CD14-positive monocyte (primary cell): ENCODE results near the gene BCL2L15. TPM values are rescaled to one million over a fixed set of nuclear protein-coding genes. Genes with fewer than 3 reads are reported as not detected.
A peak's percentile ranks its signal among the peaks of the same experiment; 100 is the strongest.
"Not testable (repeated sequence)": the region's sequence is repeated elsewhere in the genome, so short reads cannot be mapped to it uniquely, and the experiment has no call there.

ENCODE experiments used
- DNase-seq, 3 donors: peaks; one replicate each; pipeline ENCODE4 v3.0.0-alpha.2; 2011 to 2022
- H2AFZ ChIP-seq: 2 replicates; pipeline ENCODE4 v1.6.0; 2012; ENCODE audit warnings: mild to moderate bottlenecking, low read depth, low read length, inconsistent platforms; ENCODE audit not compliant: insufficient read depth, poor library complexity, severe bottlenecking
- H3K27ac ChIP-seq, 2 donors: 1 replicate in 1 of 2; 2 replicates in 1 of 2; pipeline ENCODE4 v1.5.1; 2012 to 2013; ENCODE audit warnings: low read length in 2 of 2, control low read depth in 1 of 2, inconsistent platforms in 1 of 2, low read depth in 1 of 2, mild to moderate bottlenecking in 1 of 2
- H3K27me3 ChIP-seq, 2 donors: one replicate each; pipeline versions ENCODE4 v1.6.0 to v1.6.1; 2011 to 2013; ENCODE audit warnings: low read length in 2 of 2; ENCODE audit not compliant: control insufficient read depth in 2 of 2, insufficient read depth in 2 of 2
- H3K36me3 ChIP-seq, 2 donors: replicated peaks in 1 of 2; 1 replicate in 1 of 2; 2 replicates in 1 of 2; pipeline versions ENCODE4 v1.5.1 to v1.6.1; 2012 to 2013; ENCODE audit warnings: low read length in 2 of 2, control low read depth in 1 of 2, inconsistent platforms in 1 of 2, mild to moderate bottlenecking in 1 of 2; ENCODE audit not compliant: insufficient read depth in 2 of 2, control insufficient read depth in 1 of 2
- H3K4me1 ChIP-seq, 2 donors: 1 replicate in 1 of 2; 2 replicates in 1 of 2; pipeline versions ENCODE4 v1.5.1 to v1.6.1; 2012 to 2013; ENCODE audit warnings: low read length in 2 of 2, control low read depth in 1 of 2, inconsistent platforms in 1 of 2, mild to moderate bottlenecking in 1 of 2, moderate library complexity in 1 of 2; ENCODE audit not compliant: insufficient read depth in 2 of 2, control insufficient read depth in 1 of 2
- H3K4me2 ChIP-seq: replicated peaks from 2 replicates; pipeline ENCODE3; 2012; ENCODE audit warnings: low read length, moderate library complexity, mild to moderate bottlenecking; ENCODE audit not compliant: poor library complexity, severe bottlenecking; ENCODE audit errors: extremely low read depth
- H3K4me3 ChIP-seq, 3 experiments: fragments of 200-600 bp in 1 of 3; sonication (generic) in 1 of 3; replicated peaks in 1 of 3; 1 replicate in 2 of 3; 2 replicates in 1 of 3; pipeline ENCODE4 v1.5.1; 2011 to 2013; ENCODE audit warnings: low read length in 3 of 3, mild to moderate bottlenecking in 3 of 3, control low read depth in 2 of 3, low read depth in 2 of 3, inconsistent platforms in 1 of 3, moderate library complexity in 1 of 3
- H3K79me2 ChIP-seq: 2 replicates; pipeline ENCODE4 v1.6.0; 2012; ENCODE audit warnings: mild to moderate bottlenecking, control low read depth, inconsistent platforms, low read length, moderate library complexity; ENCODE audit not compliant: insufficient read depth
- H3K9ac ChIP-seq: 2 replicates; pipeline ENCODE4 v1.6.0; 2017; ENCODE audit warnings: low read length, mild to moderate bottlenecking; ENCODE audit not compliant: insufficient read depth, poor library complexity, severe bottlenecking
- H3K9me3 ChIP-seq, 2 donors: replicated peaks in 1 of 2; 1 replicate in 1 of 2; 2 replicates in 1 of 2; pipeline versions ENCODE4 v1.5.1 to v1.6.1; 2012 to 2013; ENCODE audit warnings: low read length in 2 of 2, control low read depth in 1 of 2; ENCODE audit not compliant: control insufficient read depth in 1 of 2, insufficient read depth in 1 of 2
- H4K20me1 ChIP-seq: 2 replicates; pipeline ENCODE4 v1.6.0; 2012; ENCODE audit warnings: mild to moderate bottlenecking, low read length, control low read depth, moderate library complexity; ENCODE audit not compliant: insufficient read depth
- H3K27ac Mint-ChIP-seq, 7 donors: one replicate each; pipeline ENCODE4 v1.8.0; 2020; ENCODE audit warnings: mild to moderate bottlenecking in 7 of 7, mixed read lengths in 7 of 7, moderate library complexity in 6 of 7, inconsistent platforms in 2 of 7
- H3K27me3 Mint-ChIP-seq, 3 donors: one replicate each; pipeline ENCODE4 v1.8.0; 2021 to 2022; ENCODE audit warnings: low read depth in 3 of 3, mild to moderate bottlenecking in 3 of 3, mixed read lengths in 3 of 3, moderate library complexity in 3 of 3, inconsistent platforms in 1 of 3
- H3K36me3 Mint-ChIP-seq, 2 donors: one replicate each; pipeline ENCODE4 v1.8.0; 2020; ENCODE audit warnings: mixed read lengths in 2 of 2, inconsistent platforms in 1 of 2, mild to moderate bottlenecking in 1 of 2
- H3K4me1 Mint-ChIP-seq: one replicate; pipeline ENCODE4 v1.8.0; 2020; ENCODE audit warnings: mild to moderate bottlenecking, mixed read lengths
- H3K4me3 Mint-ChIP-seq, 2 donors: one replicate each; pipeline ENCODE4 v1.8.0; 2020; ENCODE audit warnings: mild to moderate bottlenecking in 2 of 2, mixed read lengths in 2 of 2, moderate library complexity in 1 of 2
- H3K9me3 Mint-ChIP-seq, 7 donors: one replicate each; pipeline ENCODE4 v1.8.0; 2020 to 2022; ENCODE audit warnings: mixed read lengths in 7 of 7, mild to moderate bottlenecking in 6 of 7, moderate library complexity in 6 of 7, inconsistent platforms in 2 of 7
- WGBS: methylation state at CpG from one replicate; pipeline ENCODE4 v1.1.5; 2013; ENCODE audit warnings: missing lambda C conversion rate; ENCODE audit not compliant: insufficient coverage; 5-methylcytosine and 5-hydroxymethylcytosine counted together
- intact Hi-C, 2 donors: fragments of 100-400 bp; cut with micrococcal nuclease; formaldehyde crosslinking; loops; one replicate each; pipeline versions ENCODE4 v1.15.0 to v1.15.1; 2023
- polyA plus RNA-seq, 3 donors: library from polyadenylated mRNA; depleted of rRNA in 1 of 3; unstranded in 2 of 3; stranded (reverse) in 1 of 3; fragments of 300-500 nt in 2 of 3; fragments of >200 nt in 1 of 3; fragmentation: Illumina TruSeq in 2 of 3; gene quantifications; 1 replicate in 2 of 3; 2 replicates in 1 of 3; pipeline ENCODE4 v1.2.3, GENCODE V29; 2012 to 2021
- TF ChIP-seq, protein P1 (sequence below): fragments of 200-600 bp; IDR thresholded peaks from one replicate; pipeline ENCODE4 v1.8.0; 2022; ENCODE audit warnings: antibody characterized with exemption, mild to moderate bottlenecking

BCL2L15 gene
- polyA plus RNA-seq, 3 donors = 0.73 TPM; not detected in 2

DNA sequence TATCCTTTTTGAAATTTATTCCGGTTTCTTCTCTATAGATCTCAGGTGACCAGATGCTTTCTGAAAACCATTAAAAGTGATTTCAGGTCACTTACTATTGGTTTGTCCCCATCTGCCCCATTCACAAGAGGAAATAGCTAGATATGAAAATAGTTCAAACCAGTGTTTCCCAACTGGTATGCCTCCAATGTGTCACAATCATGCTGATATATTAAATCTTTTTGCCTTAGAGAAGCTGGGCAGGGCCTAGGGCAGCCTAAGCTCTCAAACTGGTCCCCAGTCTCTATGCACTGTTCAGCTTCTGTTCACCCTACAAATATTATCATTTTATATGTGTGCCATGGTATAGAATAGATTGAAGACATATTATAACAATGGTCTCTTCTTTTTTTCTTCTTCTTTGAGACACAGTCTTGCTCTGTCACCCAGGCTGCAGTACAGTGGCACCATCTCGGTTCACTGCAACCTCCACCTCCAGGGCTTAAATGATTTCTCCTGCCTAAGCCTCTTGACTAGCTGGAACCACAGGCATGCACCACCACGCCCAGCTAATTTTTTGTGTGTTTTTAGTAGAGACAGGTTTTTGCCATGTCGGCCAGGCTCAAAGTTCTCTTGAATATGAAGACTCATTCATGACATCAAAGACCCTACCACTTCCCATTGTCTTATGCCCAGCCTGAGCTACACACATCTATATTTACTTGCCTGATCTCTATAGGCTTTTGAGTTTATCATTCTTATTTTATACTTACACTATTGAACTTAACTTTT, 31.6 kb downstream of the BCL2L15 start:
- WGBS = no CpG with 5 or more reads among the region's 4 CpGs
- H3K4me3 ChIP-seq = peak overlapping the region in 1 of 3 experiments; percentile 17
- intact Hi-C loops = loop anchor here in 1 of 2 donors (5.0 kb wide), 1 partner anchor 51 kb away; the partner anchor contains the start of gene DCLRE1B
- H3K27me3 ChIP-seq = no peaks in the 10 kb centered on the region
- H4K20me1 ChIP-seq = no peaks in the 10 kb centered on the region
- Mint-ChIP-seq H3K4me3 (no peak overlapping the region), H3K4me1 (peaks cover 65% of the 10 kb centered on the region), H3K9me3 (no peaks in the 10 kb centered on the region), H3K36me3 (peaks cover 29 to 43% of the 10 kb centered on the region in 2 donors), H3K27me3 (peaks cover 0 to 2% (median 0%) of the 10 kb centered on the region in 3 donors), H3K27ac (peak overlapping the region; percentile 64 to 88 (median 83))
- peaks cover 41% of the 10 kb centered on the region for H3K79me2 ChIP-seq
- H3K9me3 ChIP-seq = no peaks in the 10 kb centered on the region
- TF ChIP-seq, protein P1, sequence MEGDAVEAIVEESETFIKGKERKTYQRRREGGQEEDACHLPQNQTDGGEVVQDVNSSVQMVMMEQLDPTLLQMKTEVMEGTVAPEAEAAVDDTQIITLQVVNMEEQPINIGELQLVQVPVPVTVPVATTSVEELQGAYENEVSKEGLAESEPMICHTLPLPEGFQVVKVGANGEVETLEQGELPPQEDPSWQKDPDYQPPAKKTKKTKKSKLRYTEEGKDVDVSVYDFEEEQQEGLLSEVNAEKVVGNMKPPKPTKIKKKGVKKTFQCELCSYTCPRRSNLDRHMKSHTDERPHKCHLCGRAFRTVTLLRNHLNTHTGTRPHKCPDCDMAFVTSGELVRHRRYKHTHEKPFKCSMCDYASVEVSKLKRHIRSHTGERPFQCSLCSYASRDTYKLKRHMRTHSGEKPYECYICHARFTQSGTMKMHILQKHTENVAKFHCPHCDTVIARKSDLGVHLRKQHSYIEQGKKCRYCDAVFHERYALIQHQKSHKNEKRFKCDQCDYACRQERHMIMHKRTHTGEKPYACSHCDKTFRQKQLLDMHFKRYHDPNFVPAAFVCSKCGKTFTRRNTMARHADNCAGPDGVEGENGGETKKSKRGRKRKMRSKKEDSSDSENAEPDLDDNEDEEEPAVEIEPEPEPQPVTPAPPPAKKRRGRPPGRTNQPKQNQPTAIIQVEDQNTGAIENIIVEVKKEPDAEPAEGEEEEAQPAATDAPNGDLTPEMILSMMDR = no peak
- no peak overlapping the region for H3K4me2 ChIP-seq
- no peak overlapping the region for H2AFZ ChIP-seq
- peaks cover 4 to 44% of the 10 kb centered on the region in 2 donors for H3K36me3 ChIP-seq
- H3K9ac ChIP-seq = no peak overlapping the region
- peak in 2 of 3 donors; percentile 18 to 49 for DNase-seq
- H3K4me1 ChIP-seq = peaks cover 57 to 65% of the 10 kb centered on the region in 2 donors
- H3K27ac ChIP-seq = peak overlapping the region in 1 of 2 donors; percentile 73

DNA sequence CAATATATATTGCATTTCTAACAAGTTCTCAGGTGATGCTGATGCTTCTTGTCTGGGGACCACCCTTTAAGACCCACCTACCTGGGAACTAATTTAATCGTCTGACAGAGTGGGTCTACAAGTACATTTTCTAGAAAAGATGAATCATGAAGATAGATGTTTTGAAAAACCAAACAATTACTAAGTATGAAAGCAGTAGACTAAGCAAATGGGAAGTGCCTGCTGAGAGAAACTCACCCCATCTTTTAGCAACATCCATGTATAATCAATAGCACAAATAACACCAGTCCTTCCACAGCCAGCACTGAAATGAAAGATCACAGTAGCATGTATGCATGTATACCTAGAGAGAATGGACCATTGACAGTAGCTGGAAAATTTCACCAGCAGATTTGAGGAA, 33.1 kb downstream of the BCL2L15 start:
- H3K27ac Mint-ChIP-seq = peak overlapping the region in 1 of 7 donors; percentile 13

GRCh38 chr1:113852694-113853093, 34.7 kb downstream of the BCL2L15 start:
- Mint-ChIP-seq H3K27ac (peak overlapping the region in 1 of 7 donors; percentile 41), H3K4me1 (peaks cover 57% of the 10 kb centered on the region), H3K36me3 (peaks cover 38 to 51% of the 10 kb centered on the region in 2 donors)
- H2AFZ ChIP-seq, H3K9ac ChIP-seq, intact Hi-C loops, H3K4me3 Mint-ChIP-seq, H3K9me3 Mint-ChIP-seq, H4K20me1 ChIP-seq, H3K27me3 ChIP-seq, H3K4me2 ChIP-seq, H3K4me3 ChIP-seq, H3K9me3 ChIP-seq, H3K27ac ChIP-seq, DNase-seq, H3K27me3 Mint-ChIP-seq: not testable (repeated sequence)
- peaks cover 45 to 54% of the 10 kb centered on the region in 2 donors for H3K4me1 ChIP-seq
- WGBS = 92% methylated on average over 6 of the region's 6 CpGs
- peaks cover 22% of the 10 kb centered on the region for H3K79me2 ChIP-seq
- H3K36me3 ChIP-seq = peaks cover 6 to 52% of the 10 kb centered on the region in 2 donors

More for the DNA sequence above, 33.1 kb downstream of the BCL2L15 start:
- no peak overlapping the region for H3K4me2 ChIP-seq
- H2AFZ ChIP-seq = no peak overlapping the region
- no peak overlapping the region for H3K4me3 ChIP-seq
- intact Hi-C loops = no loop called here
- peaks cover 56 to 62% of the 10 kb centered on the region in 2 donors for H3K4me1 ChIP-seq
- no peak for DNase-seq
- H3K4me3 Mint-ChIP-seq = no peak overlapping the region
- no peaks in the 10 kb centered on the region for H4K20me1 ChIP-seq
- H3K9me3 Mint-ChIP-seq = peaks cover 0 to 3% (median 0%) of the 10 kb centered on the region in 7 donors
- no CpG with 5 or more reads among the region's 1 CpG for WGBS
- TF ChIP-seq, protein P1 = no peak
- peaks cover 6 to 44% of the 10 kb centered on the region in 2 donors for H3K36me3 ChIP-seq
- H3K27me3 Mint-ChIP-seq = no peaks in the 10 kb centered on the region
- H3K4me1 Mint-ChIP-seq = peaks cover 63% of the 10 kb centered on the region
- no peaks in the 10 kb centered on the region for H3K27me3 ChIP-seq
- H3K36me3 Mint-ChIP-seq = peaks cover 34 to 45% of the 10 kb centered on the region in 2 donors
- no peak overlapping the region for H3K27ac ChIP-seq
- no peak overlapping the region for H3K9ac ChIP-seq
- peaks cover 30% of the 10 kb centered on the region for H3K79me2 ChIP-seq
- H3K9me3 ChIP-seq = no peaks in the 10 kb centered on the region
